GM12892 (cell line): ENCODE measurements around the gene HORMAD2.
"Not testable (repeated sequence)": the region's sequence is repeated elsewhere in the genome, so short reads cannot be mapped to it uniquely, and the experiment has no call there.

Experiments
- DNase-seq: peaks from one replicate; pipeline ENCODE4 v3.0.0; 2011; ENCODE audit not compliant: insufficient read length
- FAIRE-seq: peaks from 2 replicates; lab custom pipeline; 2011; peaks lifted over from hg19 to GRCh38; lab: Jason Lieb, UNC
- POLR2A ChIP-seq: IDR thresholded peaks from 2 replicates; pipeline ENCODE4 v1.6.1; 2011; ENCODE audit warnings: low read depth, low read length, control low read depth
- POLR2AphosphoS5 ChIP-seq: IDR thresholded peaks from 2 replicates; pipeline ENCODE4 v1.6.1; 2011; ENCODE audit warnings: low read depth, low read length, control low read depth
- TAF1 ChIP-seq: IDR thresholded peaks from 2 replicates; pipeline ENCODE4 v1.6.1; 2011; ENCODE audit warnings: low read depth, mild to moderate bottlenecking, control low read depth, low read length, borderline replicate concordance

Gene HORMAD2

GRCh38 chr22:30045494-30045887 is 34.8 kb upstream of the HORMAD2 start:
- no peak for TF ChIP-seq POLR2AphosphoS5
- no peak for TF ChIP-seq POLR2A
- TF ChIP-seq TAF1: no peak
- no peak for FAIRE-seq
- no peak for DNase-seq

DNA sequence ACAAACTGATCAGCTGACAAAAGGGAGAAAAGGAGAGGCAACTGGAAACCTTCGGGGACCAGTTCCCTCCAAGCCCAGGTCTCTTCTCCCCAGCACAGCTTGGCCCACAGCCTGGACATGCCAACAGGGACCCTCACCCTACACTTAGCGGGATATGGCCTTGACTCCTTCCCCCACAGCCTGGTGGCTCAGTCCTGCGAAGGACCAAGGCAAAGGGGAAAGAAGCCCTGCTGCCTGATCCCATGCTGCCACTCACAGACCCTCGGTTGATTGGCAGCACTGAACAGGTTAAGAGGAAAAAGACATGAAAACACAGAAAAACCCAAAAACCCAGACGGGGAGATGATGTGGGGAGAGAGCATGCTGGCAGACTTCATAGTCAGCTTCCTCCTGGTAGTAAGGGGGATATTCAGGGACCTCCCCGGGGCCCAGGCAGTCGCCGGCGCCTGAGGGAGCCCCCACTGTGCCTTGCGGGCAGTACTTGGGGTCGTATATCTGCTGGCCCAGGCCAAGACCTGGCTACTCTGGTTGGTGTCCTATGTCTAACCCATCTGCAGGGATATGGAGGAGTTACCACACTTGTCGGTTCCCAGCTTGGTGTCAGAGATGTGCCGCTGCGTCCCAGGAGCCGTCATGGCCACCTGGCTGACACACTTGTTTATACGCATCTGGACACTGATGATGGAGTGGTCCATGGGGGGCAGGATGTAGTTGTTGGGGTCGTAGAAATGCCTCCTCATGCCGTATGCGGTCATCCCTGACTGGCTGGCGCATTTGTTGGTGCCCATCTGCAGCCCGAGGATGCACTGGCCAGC is 34.2 kb upstream of the HORMAD2 start:
- FAIRE-seq: no peak
- TF ChIP-seq POLR2AphosphoS5: no peak
- TF ChIP-seq POLR2A: no peak
- no peak for TF ChIP-seq TAF1
- DNase-seq: no peak

DNA sequence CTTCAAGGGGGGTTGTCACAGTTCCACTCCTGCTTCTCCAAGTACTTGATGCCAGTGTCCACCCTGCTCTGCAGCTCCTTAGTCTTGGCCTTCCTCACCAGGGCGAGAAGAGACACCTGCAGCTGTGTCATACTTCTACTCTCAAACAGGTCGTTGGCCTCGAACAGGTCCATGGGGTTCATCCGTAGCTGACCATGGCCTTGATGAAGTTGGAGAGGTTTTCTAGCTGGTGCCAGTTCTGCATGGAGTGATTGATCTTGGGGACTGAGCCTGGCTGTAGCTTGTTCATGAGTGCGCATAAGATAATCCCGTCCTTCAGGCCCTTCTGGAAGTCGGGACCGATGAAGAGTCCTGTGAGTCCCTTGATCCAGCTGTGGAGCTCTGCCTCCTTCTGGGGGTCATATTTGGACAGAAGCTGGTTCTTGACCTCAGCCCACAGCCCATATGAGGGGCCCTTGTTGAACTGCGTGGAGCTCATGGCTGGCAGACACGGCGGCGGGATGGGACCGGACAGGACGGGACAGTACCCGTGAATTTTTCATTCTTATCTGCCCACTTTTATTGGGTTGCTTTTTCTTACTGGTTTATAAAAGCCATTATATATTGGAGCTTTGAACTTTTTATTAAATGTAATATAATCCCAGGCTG is 33.4 kb upstream of the HORMAD2 start:
- DNase-seq (no peak), FAIRE-seq (no peak)
- TF ChIP-seq TAF1 (no peak), POLR2AphosphoS5 (no peak), POLR2A (no peak)

GRCh38 chr22:30047364-30047738 is 32.9 kb upstream of the HORMAD2 start:
- TF ChIP-seq POLR2AphosphoS5 (no peak), POLR2A (no peak), TAF1 (no peak)
- FAIRE-seq: no peak
- no peak for DNase-seq

DNA sequence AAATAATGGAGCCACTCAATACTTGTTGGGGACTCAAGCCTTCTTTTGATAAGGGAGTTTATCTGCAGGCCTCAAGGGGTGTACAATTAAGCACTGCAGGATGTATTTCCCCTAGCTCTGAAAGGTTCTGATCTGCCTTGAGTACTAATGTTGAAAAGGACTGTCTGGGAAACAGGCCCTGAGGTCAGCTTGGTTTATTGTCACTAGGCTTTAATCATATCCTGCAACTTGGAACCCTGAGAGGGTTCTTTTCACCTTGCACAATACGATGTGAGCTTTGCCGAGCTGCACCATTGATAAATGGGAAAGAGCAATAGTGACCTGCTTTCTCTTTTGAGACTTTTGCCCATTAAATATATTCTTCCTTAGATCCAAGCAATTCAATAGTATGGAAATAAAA is 31.6 kb upstream of the HORMAD2 start:
- TF ChIP-seq POLR2AphosphoS5 (no peak), POLR2A (no peak), TAF1 (no peak)
- no peak for FAIRE-seq
- DNase-seq: no peak

DNA sequence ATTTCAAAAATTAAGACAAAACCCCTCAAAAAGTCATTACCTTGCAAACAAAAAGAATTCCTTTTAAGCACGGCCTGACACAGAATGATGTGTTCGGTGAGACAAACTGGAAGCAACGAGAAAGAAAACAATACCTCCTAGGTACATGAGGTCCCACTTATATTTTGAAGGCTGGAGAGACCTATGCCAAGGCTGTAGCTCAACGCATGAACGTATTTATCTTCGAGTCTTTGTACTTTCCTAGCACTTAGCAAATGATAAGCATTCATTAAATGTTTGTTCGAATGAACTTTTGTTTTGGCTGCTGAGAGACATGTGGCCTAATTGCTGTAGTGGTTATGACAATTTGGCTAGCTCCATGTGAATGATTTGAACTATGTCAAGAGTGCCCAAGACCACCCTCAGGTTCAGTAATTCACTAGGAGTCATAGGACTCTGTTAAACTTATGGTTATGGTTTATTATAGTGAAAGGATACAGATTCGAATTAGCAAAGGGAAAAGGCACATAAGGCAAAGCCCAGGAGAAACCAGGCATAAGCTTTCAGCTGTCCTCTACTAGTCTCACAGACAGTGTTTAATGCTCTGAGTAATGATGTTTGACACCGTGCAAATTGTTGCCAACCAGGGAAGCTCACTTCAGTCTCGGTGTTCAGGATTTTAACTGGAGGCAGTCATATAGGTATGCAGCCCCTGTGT is 26.0 kb upstream of the HORMAD2 start:
- TF ChIP-seq POLR2AphosphoS5 (no peak), POLR2A (no peak), TAF1 (no peak)
- DNase-seq (no peak), FAIRE-seq (no peak)

GRCh38 chr22:30054764-30055069 is 25.5 kb upstream of the HORMAD2 start:
- TF ChIP-seq TAF1 (no peak), POLR2AphosphoS5 (no peak), POLR2A (no peak)
- no peak for DNase-seq
- FAIRE-seq: no peak

DNA sequence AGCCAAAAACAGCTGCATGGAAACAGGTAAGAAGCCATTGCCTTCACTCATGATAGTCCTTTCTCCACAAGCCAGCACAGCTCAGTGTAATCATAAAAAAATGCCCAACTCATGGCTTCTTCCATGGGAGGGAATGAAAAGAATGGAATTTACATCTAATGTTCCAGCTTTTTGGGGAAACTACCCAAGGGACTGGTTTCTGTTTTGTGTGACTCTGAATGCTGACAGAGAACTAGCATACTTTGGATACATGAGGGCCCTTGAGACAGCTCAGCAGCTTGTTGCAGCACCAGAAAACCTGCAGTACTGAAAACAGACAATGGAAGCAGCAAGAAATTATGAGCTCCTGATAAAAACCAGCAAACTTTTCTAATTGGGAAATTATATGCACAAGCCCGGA is 24.2 kb upstream of the HORMAD2 start:
- TF ChIP-seq POLR2A (no peak), POLR2AphosphoS5 (no peak), TAF1 (no peak)
- FAIRE-seq (no peak), DNase-seq (no peak)

GRCh38 chr22:30057375-30057774 is 22.9 kb upstream of the HORMAD2 start:
- DNase-seq: no peak
- TF ChIP-seq POLR2AphosphoS5 (no peak), POLR2A (no peak), TAF1 (no peak)
- FAIRE-seq: no peak

DNA sequence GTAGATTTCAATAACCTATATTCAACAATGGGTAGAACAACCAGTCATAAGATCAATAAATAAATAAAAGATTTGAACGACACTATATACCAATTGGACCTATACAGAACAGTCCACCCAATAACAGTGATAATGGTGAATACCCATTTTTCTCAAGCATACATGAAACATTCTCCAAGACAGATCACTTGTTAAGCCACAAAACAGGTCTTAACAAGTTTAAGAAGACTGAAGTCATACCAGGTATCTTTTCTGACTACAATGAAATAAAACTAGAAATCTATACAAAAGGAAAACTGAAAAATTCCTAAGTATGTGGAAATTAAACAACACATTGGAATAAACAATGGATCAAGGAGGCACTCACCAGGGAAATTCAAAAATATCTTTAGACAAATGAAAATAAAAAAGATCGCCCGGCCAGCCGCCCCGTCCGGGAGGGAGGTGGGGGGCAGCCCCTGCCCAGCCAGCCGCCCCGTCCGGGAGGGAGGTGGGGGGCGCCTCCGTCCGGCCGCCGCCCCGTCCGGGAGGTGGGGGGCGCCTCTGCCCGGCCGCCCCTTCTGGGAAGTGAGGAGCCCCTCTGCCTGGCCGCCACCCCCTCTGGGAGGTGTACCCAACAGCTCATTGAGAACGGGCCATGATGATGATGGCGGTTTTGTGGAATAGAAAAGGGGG is 20.8 kb upstream of the HORMAD2 start:
- not testable (repeated sequence) for FAIRE-seq

GRCh38 chr22:30061094-30061493 is 19.2 kb upstream of the HORMAD2 start:
- not testable (repeated sequence) for FAIRE-seq, DNase-seq

More for the DNA sequence above, 20.8 kb upstream of the HORMAD2 start:
- not testable (repeated sequence) for DNase-seq
